NCI-H2227 treated with DMSO at 0.1 percent for 48 hours (cell line): Measurements from ENCODE around the gene RNU6-1.

Experiments used
- DNase-seq: peaks from one replicate; lab custom pipeline; 2025; lab: John Stamatoyannopoulos, UW

RNU6-1 gene

GRCh38 chr15:67801142-67801541 is 38.7 kb downstream of the RNU6-1 start:
- DNase-seq: no peak

GRCh38 chr15:67799801-67800205 is 40.0 kb downstream of the RNU6-1 start:
- no peak for DNase-seq

- no peak for DNase-seq
Observed at GRCh38 chr15:67796196-67797127, 43.4 kb downstream of the RNU6-1 start.

GRCh38 chr15:67794832-67795574 is 44.8 kb downstream of the RNU6-1 start:
- no peak for DNase-seq

GRCh38 chr15:67792250-67792942 is 47.4 kb downstream of the RNU6-1 start:
- no peak for DNase-seq

- no peak for DNase-seq
Observed at GRCh38 chr15:67790610-67791319, 49.1 kb downstream of the RNU6-1 start.
